Keratinocyte (primary cell): ENCODE measurements around the gene RBSN. TPM values are rescaled to one million over a fixed set of nuclear protein-coding genes. Genes with fewer than 3 reads are reported as not detected.

Source experiments
- DNase-seq: peaks from one replicate; pipeline ENCODE4 v3.0.0-alpha.2; 2011; ENCODE audit warnings: low read depth, missing footprints, low spot score
- FAIRE-seq: peaks from 2 replicates; lab custom pipeline; 2011; peaks lifted over from hg19 to GRCh38; lab: Jason Lieb, UNC
- H2AFZ ChIP-seq: 2 replicates; pipeline ENCODE4 v1.6.0; 2012; ENCODE audit warnings: low read length, control low read depth, inconsistent platforms; ENCODE audit not compliant: control insufficient read depth
- H3K27ac ChIP-seq: 2 replicates; pipeline ENCODE4 v1.5.1; 2011; ENCODE audit warnings: low read length; ENCODE audit not compliant: control insufficient read depth, insufficient read depth
- H3K27me3 ChIP-seq: 3 replicates; pipeline ENCODE4 v1.6.0; 2011; ENCODE audit warnings: low read length; ENCODE audit not compliant: control insufficient read depth, insufficient read depth; ENCODE audit errors: extremely low read depth
- H3K36me3 ChIP-seq, 2 experiments: 2 replicates in 1 of 2; 3 replicates in 1 of 2; pipeline ENCODE4 v1.5.1; 2011; ENCODE audit warnings: low read length in 2 of 2, mild to moderate bottlenecking in 1 of 2; ENCODE audit not compliant: control insufficient read depth in 2 of 2, insufficient read depth in 2 of 2; ENCODE audit errors: extremely low read depth in 1 of 2
- H3K4me1 ChIP-seq: 3 replicates; pipeline ENCODE4 v1.5.1; 2011; ENCODE audit warnings: low read length; ENCODE audit not compliant: control insufficient read depth, insufficient read depth; ENCODE audit errors: extremely low read depth
- H3K4me2 ChIP-seq: 3 replicates; pipeline ENCODE4 v1.6.0; 2011; ENCODE audit warnings: low read depth, low read length; ENCODE audit not compliant: control insufficient read depth, insufficient read depth; ENCODE audit errors: extremely low read depth
- H3K4me3 ChIP-seq, 3 experiments: fragments of 200-600 bp in 1 of 3; sonication (generic) in 1 of 3; 2 replicates in 2 of 3; 3 replicates in 1 of 3; pipeline ENCODE4 v1.5.1; 2011 to 2016; ENCODE audit warnings: low read length in 3 of 3, mild to moderate bottlenecking in 3 of 3, control low read depth in 2 of 3, inconsistent platforms in 1 of 3, low read depth in 1 of 3, mixed read lengths in 1 of 3, mixed run types in 1 of 3, moderate library complexity in 1 of 3; ENCODE audit not compliant: control insufficient read depth in 2 of 3, insufficient read depth in 2 of 3; ENCODE audit errors: extremely low read depth in 1 of 3
- H3K79me2 ChIP-seq: 2 replicates; pipeline ENCODE4 v1.6.0; 2012; ENCODE audit warnings: low read length; ENCODE audit not compliant: control insufficient read depth, insufficient read depth
- H3K9ac ChIP-seq: 3 replicates; pipeline ENCODE4 v1.6.0; 2011; ENCODE audit warnings: low read length; ENCODE audit not compliant: control insufficient read depth, insufficient read depth; ENCODE audit errors: extremely low read depth
- H3K9me1 ChIP-seq: 3 replicates; pipeline ENCODE4 v1.6.0; 2011; ENCODE audit warnings: low read length; ENCODE audit not compliant: control insufficient read depth, insufficient read depth; ENCODE audit errors: extremely low read depth
- H3K9me3 ChIP-seq: 2 replicates; pipeline ENCODE4 v1.5.1; 2012; ENCODE audit warnings: low read depth, low read length; ENCODE audit not compliant: control insufficient read depth
- H4K20me1 ChIP-seq: 3 replicates; pipeline ENCODE4 v1.6.0; 2011; ENCODE audit warnings: low read length; ENCODE audit not compliant: control insufficient read depth, insufficient read depth; ENCODE audit errors: extremely low read depth
- CTCF ChIP-seq, 3 experiments: IDR thresholded peaks in 1 of 3; conservative IDR thresholded peaks in 1 of 3; optimal IDR thresholded peaks in 1 of 3; 2 replicates in 2 of 3; 3 replicates in 1 of 3; pipeline versions ENCODE3 to v1.5.1; 2011; ENCODE audit warnings: low read length in 3 of 3, mild to moderate bottlenecking in 3 of 3, moderate library complexity in 2 of 3, control low read depth in 1 of 3, inconsistent platforms in 1 of 3; ENCODE audit not compliant: insufficient read depth in 2 of 3; ENCODE audit errors: extremely low read depth in 1 of 3
- EZH2 ChIP-seq: IDR thresholded peaks from one replicate; pipeline ENCODE4 v1.6.1; 2012; ENCODE audit warnings: inconsistent platforms, mild to moderate bottlenecking, low read length, moderate library complexity
- dilution Hi-C: fragments of 300-500 bp; cut with MboI; formaldehyde crosslinking; loops from one replicate; pipeline ENCODE4 v1.7.0; 2020; ENCODE audit warnings: low sequenced_read_pairs; ENCODE audit not compliant: extremely low pct_ligation_motif_present
- polyA plus RNA-seq, 5 experiments: library from polyadenylated mRNA; depleted of rRNA in 3 of 5; stranded (reverse) in 3 of 5; stranded (forward) in 1 of 5; unstranded in 1 of 5; fragments of >200 nt; gene quantifications; 1 replicate in 1 of 5; 2 replicates in 3 of 5; 3 replicates in 1 of 5; pipeline versions ENCODE4 v1.2.1 to v1.2.3, GENCODE V29; 2011 to 2012; ENCODE audit warnings: missing spikeins in 2 of 5, low read depth in 1 of 5, low replicate concordance in 1 of 5

Gene RBSN
- polyA plus RNA-seq, 1 donor (not counting 4 experiments of a cell fraction or from before 2014, with no cell fraction given): 8.4 TPM

- Histone ChIP-seq H3K27me3 (no peaks in the 10 kb centered on the region), H3K9ac (no peak overlapping the region), H3K4me3 (no peak overlapping the region), H3K4me1 (no peaks in the 10 kb centered on the region), H3K9me3 (no peaks in the 10 kb centered on the region), H2AFZ (no peak overlapping the region), H3K36me3 (no peaks in the 10 kb centered on the region), H3K27ac (no peak overlapping the region), H3K79me2 (no peaks in the 10 kb centered on the region), H3K9me1 (no peaks in the 10 kb centered on the region), H4K20me1 (no peaks in the 10 kb centered on the region), H3K4me2 (no peak overlapping the region)
- FAIRE-seq (no peak), DNase-seq (no peak)
- TF ChIP-seq CTCF (optimal IDR thresholded peaks at IDR 0.05 in 1 of 3, IDR thresholded peaks at IDR 0.05 in 1 of 3, conservative IDR thresholded peaks at IDR 0.05 in 1 of 3; ENCODE audit: extremely low read depth in 1 of 3, insufficient read depth in 2 of 3, low read length in 3 of 3) (no peak), EZH2 (no peak)
- dilution Hi-C loops: no loop called here
Observed at GRCh38 chr3:15116032-15116669, 17.2 kb upstream of the RBSN start.

GRCh38 chr3:15114466-15115358 is 15.8 kb upstream of the RBSN start:
- H3K9me1 ChIP-seq: no peaks in the 10 kb centered on the region
- no peak overlapping the region for H3K27ac ChIP-seq
- H3K36me3 ChIP-seq: no peaks in the 10 kb centered on the region
- no peak overlapping the region for H3K9ac ChIP-seq
- H3K79me2 ChIP-seq: no peaks in the 10 kb centered on the region
- no peaks in the 10 kb centered on the region for H3K4me1 ChIP-seq
- H2AFZ ChIP-seq: no peak overlapping the region
- H4K20me1 ChIP-seq: no peaks in the 10 kb centered on the region
- FAIRE-seq (no peak), DNase-seq (no peak)
- H3K4me3 ChIP-seq: no peak overlapping the region
- dilution Hi-C loops: no loop called here
- H3K9me3 ChIP-seq: no peaks in the 10 kb centered on the region
- H3K27me3 ChIP-seq: no peaks in the 10 kb centered on the region
- no peak overlapping the region for H3K4me2 ChIP-seq
- TF ChIP-seq CTCF (optimal IDR thresholded peaks at IDR 0.05 in 1 of 3, IDR thresholded peaks at IDR 0.05 in 1 of 3, conservative IDR thresholded peaks at IDR 0.05 in 1 of 3; ENCODE audit: extremely low read depth in 1 of 3, insufficient read depth in 2 of 3, low read length in 3 of 3) (no peak), EZH2 (no peak)
